GM12873 (cell line): Measurements from ENCODE around the gene BORCS6.

Experiments used
- TF ChIP-seq, protein P1 (sequence below): IDR thresholded peaks from 2 replicates; pipeline ENCODE4 v1.5.1; 2012; ENCODE audit warnings: low read depth, mild to moderate bottlenecking, moderate library complexity, low read length, control low read depth; ENCODE audit not compliant: insufficient read depth; ENCODE audit errors: missing control alignments

BORCS6 gene

DNA sequence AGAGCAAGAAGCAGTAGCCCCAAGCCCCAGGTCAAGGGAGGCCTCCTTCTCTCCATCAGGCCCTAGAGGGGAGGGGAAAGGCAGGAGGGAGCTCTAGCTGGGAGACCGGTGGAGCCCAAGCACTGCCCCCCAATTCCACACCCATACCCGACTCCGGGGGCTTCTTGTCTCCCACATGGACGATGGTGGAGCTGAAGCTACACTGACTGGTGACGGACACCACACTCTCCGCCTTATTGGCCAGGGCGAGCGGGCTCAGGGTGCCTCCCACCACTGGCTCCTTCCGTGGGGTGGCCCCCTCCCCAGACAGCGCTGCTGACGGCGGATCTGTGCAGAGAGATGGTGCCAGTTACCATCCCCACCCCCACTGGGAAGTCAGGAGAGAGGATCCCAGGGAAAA, 44.2 kb downstream of the BORCS6 start:
- TF ChIP-seq, protein P1, sequence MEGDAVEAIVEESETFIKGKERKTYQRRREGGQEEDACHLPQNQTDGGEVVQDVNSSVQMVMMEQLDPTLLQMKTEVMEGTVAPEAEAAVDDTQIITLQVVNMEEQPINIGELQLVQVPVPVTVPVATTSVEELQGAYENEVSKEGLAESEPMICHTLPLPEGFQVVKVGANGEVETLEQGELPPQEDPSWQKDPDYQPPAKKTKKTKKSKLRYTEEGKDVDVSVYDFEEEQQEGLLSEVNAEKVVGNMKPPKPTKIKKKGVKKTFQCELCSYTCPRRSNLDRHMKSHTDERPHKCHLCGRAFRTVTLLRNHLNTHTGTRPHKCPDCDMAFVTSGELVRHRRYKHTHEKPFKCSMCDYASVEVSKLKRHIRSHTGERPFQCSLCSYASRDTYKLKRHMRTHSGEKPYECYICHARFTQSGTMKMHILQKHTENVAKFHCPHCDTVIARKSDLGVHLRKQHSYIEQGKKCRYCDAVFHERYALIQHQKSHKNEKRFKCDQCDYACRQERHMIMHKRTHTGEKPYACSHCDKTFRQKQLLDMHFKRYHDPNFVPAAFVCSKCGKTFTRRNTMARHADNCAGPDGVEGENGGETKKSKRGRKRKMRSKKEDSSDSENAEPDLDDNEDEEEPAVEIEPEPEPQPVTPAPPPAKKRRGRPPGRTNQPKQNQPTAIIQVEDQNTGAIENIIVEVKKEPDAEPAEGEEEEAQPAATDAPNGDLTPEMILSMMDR: no peak

DNA sequence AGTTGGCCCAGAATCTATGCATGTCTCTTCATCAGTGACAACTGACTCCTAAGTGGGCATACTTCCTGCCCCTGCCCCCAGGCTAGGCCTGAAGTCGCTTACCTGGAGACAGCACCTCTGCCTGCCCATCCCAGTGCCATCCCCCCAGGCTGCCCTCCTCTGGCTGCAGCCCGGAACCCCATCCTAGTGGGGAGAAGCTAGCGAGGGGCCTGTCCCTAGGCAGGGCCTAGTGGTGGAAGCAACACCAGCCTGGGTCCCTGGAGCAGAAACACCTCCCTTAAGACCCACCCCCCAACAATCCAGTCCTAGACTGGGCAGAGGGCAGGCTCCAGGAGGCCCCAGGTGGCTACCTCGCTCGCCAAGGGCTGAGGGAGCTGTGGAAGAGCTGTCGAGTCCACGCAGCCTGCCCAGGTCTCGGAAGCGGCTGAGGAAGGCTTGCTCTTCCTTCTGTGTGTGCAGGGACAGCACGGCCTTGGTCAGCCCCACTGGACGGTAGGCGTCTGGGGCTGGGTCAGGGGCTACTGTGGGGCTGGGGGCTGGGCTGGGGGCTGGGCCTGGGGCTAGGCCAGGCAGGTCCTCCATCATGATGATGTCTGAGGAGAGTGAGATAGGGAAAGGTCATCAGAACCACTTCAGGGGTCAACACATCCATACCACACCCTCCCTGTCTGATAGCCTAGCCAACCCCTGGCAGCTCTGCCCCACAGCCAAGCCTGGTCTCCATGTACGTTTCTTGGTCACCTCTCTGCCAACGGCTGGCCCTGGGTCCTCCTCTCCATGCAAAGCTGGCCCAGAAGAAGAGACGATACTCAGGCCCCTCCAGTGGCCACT, 45.4 kb downstream of the BORCS6 start:
- TF ChIP-seq, protein P1: no peak

DNA sequence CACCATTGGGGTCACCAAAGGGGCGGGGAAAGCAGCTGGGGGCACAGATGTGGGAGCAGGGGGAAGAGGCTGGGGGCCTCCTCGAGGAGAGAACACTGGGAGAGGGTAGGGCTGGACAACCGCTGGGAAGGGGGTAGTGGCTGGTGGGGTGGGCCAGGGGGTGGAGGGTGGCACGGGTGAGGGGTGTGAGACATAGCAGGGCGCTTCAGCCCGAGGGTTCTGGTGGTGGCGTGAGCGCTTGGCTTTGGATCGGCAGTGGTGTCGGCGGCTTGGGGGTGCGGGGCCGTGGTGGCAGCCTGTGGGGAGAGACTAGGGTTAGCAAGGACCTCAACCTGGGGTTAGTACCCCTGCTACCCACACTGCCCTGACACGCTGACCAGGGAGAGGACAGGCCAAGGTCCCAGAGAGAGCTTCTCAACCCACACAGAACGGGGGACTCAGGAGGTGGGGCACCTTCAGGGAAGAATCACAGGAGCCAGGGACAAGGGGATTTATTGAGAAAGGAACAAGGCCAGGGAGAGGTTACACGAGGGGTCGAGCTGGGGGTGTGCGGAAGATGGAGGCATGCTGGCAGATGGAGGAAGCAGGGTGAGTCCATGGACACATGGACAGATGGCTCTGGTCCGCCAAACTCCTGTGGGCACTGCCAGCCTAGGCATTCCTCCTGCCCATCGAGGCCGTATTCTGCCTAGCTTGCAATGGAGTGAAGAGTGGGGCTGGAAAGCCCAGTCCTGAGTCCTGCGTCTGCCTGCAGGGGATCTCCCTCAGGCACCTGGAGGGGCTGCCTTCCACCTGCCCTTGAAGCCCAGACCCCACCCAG, 46.2 kb downstream of the BORCS6 start:
- TF ChIP-seq, protein P1: no peak

DNA sequence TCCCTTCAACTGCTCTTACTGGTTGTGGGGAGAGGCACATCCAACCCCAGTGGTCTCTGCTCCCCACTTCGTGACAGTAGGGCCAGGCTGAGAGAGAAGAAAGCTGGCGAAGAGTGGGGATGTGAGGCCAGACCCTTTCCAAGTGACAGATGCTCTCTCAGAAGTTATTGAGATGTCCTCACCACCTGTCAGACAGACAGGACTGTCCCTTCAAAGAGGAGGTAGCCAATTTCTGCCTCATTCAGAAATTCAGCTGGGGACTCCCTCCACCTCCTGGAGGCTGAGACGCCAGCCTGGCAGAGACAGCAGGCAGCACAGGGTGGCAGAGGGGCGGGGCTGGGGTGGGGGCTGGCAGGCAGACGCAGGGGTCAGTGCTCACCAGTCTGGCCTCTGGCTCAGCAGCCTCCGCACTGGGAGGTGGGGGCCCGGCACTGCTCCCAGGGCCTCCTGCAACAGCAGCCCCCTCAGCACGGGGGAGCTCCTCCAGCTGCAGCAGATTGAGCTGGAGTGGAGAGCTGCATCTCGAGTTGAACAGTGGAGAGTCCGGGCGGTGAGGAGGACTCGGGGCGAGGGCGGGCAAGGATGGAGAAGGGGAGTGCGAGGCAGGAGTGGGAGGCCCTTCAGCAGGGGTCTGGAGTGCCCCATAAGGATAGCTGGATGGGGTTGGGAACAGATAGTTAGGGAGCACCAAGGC, 46.9 kb downstream of the BORCS6 start:
- TF ChIP-seq, protein P1: no peak

DNA sequence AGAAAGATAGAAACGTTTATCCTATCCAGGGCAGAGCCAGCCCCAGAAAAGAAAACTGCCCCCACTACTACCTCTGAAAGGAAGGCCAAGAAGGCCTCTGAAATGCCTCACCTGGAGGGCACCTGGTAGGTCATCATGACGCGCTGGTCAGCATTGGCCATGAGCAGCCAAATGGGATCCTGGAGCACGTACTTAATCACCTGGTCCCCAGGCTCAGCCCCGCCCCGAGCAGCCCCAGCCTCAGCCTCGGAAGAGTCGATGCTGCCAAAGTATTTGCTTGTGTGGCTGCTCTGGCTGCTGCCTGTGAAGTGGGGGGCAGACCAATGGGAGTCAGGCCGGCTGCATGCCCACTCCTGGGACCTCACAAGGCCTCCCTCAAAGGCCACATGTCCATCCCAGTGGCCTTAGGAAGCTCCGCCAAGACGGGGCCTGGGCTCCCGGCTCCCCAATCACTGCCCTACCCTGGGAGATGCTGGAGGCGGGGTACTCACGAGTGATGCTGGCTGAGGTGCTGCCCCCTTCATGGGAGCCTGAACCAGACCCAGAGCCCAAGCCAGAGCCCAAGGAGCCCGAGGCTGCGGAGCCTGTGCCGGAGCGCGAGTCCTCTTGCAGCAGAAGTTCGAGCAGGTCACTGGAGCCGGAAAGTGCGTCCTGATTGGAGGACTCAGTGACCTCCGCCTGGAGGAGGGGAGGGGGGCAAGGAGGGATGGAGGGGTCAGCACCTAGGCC, 47.7 kb downstream of the BORCS6 start:
- TF ChIP-seq, protein P1: no peak

DNA sequence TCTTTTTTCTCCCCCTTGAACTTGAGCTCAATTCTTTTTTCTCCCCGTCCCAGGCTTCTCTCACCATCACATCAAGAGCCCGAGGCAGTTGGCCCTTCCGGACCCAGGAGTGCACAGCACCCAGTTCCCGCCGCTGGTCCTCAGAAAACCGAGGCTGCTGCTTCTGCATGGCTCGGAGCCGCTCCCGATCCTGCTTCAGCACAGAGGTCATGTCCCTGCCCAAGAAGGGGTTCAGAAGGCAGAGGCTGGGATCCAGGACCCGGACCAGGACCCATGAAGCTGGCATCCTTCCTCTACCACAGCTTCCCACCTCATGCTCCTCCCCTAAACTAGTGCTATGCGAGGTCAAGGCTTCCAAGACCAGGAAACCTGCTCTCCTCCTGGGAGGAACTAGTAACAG, 48.2 kb downstream of the BORCS6 start:
- TF ChIP-seq, protein P1: no peak

DNA sequence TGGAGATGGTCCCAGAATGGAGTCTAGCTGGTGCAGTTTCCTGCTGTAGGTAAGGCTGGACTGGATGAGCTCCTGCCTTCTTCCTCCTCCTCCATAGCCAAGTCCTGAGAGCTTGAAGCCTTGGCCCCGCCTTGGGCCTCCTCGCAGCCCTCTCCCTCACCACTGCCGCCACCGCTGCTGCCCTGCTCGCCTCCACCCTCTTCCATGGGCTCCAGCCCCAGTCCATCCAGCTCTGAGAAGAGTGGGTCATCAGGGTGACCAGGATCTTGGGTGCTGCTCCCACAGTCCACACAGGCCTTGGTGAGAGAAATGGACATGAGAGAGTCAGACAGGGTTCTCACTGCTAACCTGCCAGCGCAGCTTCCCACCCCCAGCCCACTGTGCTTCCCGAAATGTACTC, 48.9 kb downstream of the BORCS6 start:
- TF ChIP-seq, protein P1: no peak
